GM19372 (cell line): ENCODE measurements around the gene APOBEC3B.
"Not testable (repeated sequence)": the region's sequence is repeated elsewhere in the genome, so short reads cannot be mapped to it uniquely, and the experiment has no call there.

Experiments used
- ATAC-seq: cut with Tn5 transposase; IDR thresholded peaks from one replicate; pipeline ENCODE4 v1.9.1; 2021; ENCODE audit warnings: mild to moderate bottlenecking, low read depth, moderate library complexity; ENCODE audit not compliant: unreplicated experiment

Gene APOBEC3B

GRCh38 chr22:38981992-38982927, at the start of gene APOBEC3B:
Gene APOBEC3B (plus strand): TSS chr22:38982347. CDS start chr22:38982454, 107 bp downstream.
- ATAC-seq = no peak

- ATAC-seq = no peak
Observed at GRCh38 chr22:38935023-38935422, 47.1 kb upstream of the APOBEC3B start.

- no peak for ATAC-seq
Observed at GRCh38 chr22:38935616-38936015, 46.5 kb upstream of the APOBEC3B start.

GRCh38 chr22:38936562-38936961, 45.6 kb upstream of the APOBEC3B start:
- no peak for ATAC-seq

- no peak for ATAC-seq
Observed at GRCh38 chr22:38937036-38937435, 45.1 kb upstream of the APOBEC3B start.

GRCh38 chr22:38937541-38937940, 44.6 kb upstream of the APOBEC3B start:
- no peak for ATAC-seq

GRCh38 chr22:38938221-38938620, 43.9 kb upstream of the APOBEC3B start:
- ATAC-seq = no peak

GRCh38 chr22:38938925-38939324, 43.2 kb upstream of the APOBEC3B start:
- ATAC-seq = no peak

GRCh38 chr22:38940811-38941384, 41.2 kb upstream of the APOBEC3B start:
- no peak for ATAC-seq

- peak; percentile 53 for ATAC-seq
Observed at GRCh38 chr22:38941488-38941987, 40.6 kb upstream of the APOBEC3B start.

GRCh38 chr22:38942702-38943101, 39.4 kb upstream of the APOBEC3B start:
- ATAC-seq = no peak

GRCh38 chr22:38943201-38943600, 38.9 kb upstream of the APOBEC3B start:
- ATAC-seq = no peak

- ATAC-seq = no peak
Observed at GRCh38 chr22:38943882-38944281, 38.3 kb upstream of the APOBEC3B start.

- ATAC-seq = no peak
Observed at GRCh38 chr22:38944653-38945052, 37.5 kb upstream of the APOBEC3B start.

GRCh38 chr22:38945706-38946338, 36.3 kb upstream of the APOBEC3B start:
- ATAC-seq = not testable (repeated sequence)

- ATAC-seq = no peak
Observed at GRCh38 chr22:38946771-38947170, 35.4 kb upstream of the APOBEC3B start.

- ATAC-seq = no peak
Observed at GRCh38 chr22:38947321-38948140, 34.6 kb upstream of the APOBEC3B start.

GRCh38 chr22:38948181-38948940, 33.8 kb upstream of the APOBEC3B start:
- no peak for ATAC-seq

- ATAC-seq = no peak
Observed at GRCh38 chr22:38949889-38950405, 32.2 kb upstream of the APOBEC3B start.
